ENCODE measurements around the gene ADAMTS13. TPM values are rescaled to one million over a fixed set of nuclear protein-coding genes. Genes with fewer than 3 reads are reported as not detected.

The ADAMTS13 gene
- total and polyA plus RNA-seq, 4 donors, result 6.5 to 13.3 (median 10.4) TPM

GRCh38 chr9:133478851-133479711, 56.9 kb downstream of the ADAMTS13 start, which contains the start of gene SLC2A6:
Gene SLC2A6, minus strand, starts transcription at chr9:133479099. Its CDS starts 40 bp downstream, at chr9:133479059.
- Histone ChIP-seq H3K4me1 (ENCODE audit: control insufficient read depth in 4 of 4, insufficient read depth in 4 of 4, low read length in 3 of 4) (peaks cover 0 to 15% (median 7%) of the 10 kb centered on the region in 4 donors), H3K36me3 (ENCODE audit: control insufficient read depth in 4 of 4, insufficient read depth in 3 of 4, low read depth in 1 of 4, low read length in 3 of 4) (no peaks in the 10 kb centered on the region), H3K27ac (ENCODE audit: low read depth in 1 of 2, low read length in 2 of 2) (peak within 1 kb of the TSS; percentile 36 to 50), H3K4me3 (ENCODE audit: low read depth in 1 of 3, low read length in 3 of 3) (peak within 1 kb of the TSS in 2 of 3 donors; percentile 18 to 52), H3K9ac (ENCODE audit: low read depth in 1 of 2, low read length in 2 of 2) (peak within 1 kb of the TSS in 1 of 2 donors; percentile 38), H3K9me3 (ENCODE audit: control insufficient read depth in 4 of 4, low read length in 3 of 4) (no peaks in the 10 kb centered on the region), H3K27me3 (ENCODE audit: control insufficient read depth in 4 of 4, insufficient read depth in 4 of 4, low read length in 3 of 4) (no peaks in the 10 kb centered on the region)
- DNase-seq (ENCODE audit: low spot score), result peak; percentile 75
- WGBS, result 2% methylated on average over 84 of the region's 84 CpGs
- TF ChIP-seq RAD21 (IDR thresholded peaks at IDR 0.05) (peak in 1 of 2 donors; percentile 23), RXRA (IDR thresholded peaks at IDR 0.05) (no peak)

- Histone ChIP-seq H3K36me3 (ENCODE audit: control insufficient read depth in 4 of 4, insufficient read depth in 3 of 4, low read depth in 1 of 4, low read length in 3 of 4) (no peaks in the 10 kb centered on the region), H3K27me3 (ENCODE audit: control insufficient read depth in 4 of 4, insufficient read depth in 4 of 4, low read length in 3 of 4) (no peaks in the 10 kb centered on the region), H3K4me1 (ENCODE audit: control insufficient read depth in 4 of 4, insufficient read depth in 4 of 4, low read length in 3 of 4) (peaks cover 0 to 14% (median 3%) of the 10 kb centered on the region in 4 donors), H3K27ac (ENCODE audit: low read depth in 1 of 2, low read length in 2 of 2) (no peak overlapping the region), H3K9me3 (ENCODE audit: control insufficient read depth in 4 of 4, low read length in 3 of 4) (no peaks in the 10 kb centered on the region), H3K4me3 (ENCODE audit: low read depth in 1 of 3, low read length in 3 of 3) (no peak overlapping the region), H3K9ac (ENCODE audit: low read depth in 1 of 2, low read length in 2 of 2) (no peak overlapping the region)
- TF ChIP-seq SP1 (IDR thresholded peaks at IDR 0.05) (no peak), MAX (IDR thresholded peaks at IDR 0.05) (no peak), REST (IDR thresholded peaks at IDR 0.05) (no peak)
- DNase-seq (ENCODE audit: low spot score), result no peak
- WGBS, result 83% methylated on average over 9 of the region's 9 CpGs
Observed at GRCh38 chr9:133483611-133484010, 61.4 kb downstream of the ADAMTS13 start.

- no peaks in the 10 kb centered on the region for H3K9me3 ChIP-seq (ENCODE audit: control insufficient read depth in 4 of 4, low read length in 3 of 4)
- H3K4me1 ChIP-seq (ENCODE audit: control insufficient read depth in 4 of 4, insufficient read depth in 4 of 4, low read length in 3 of 4), result peaks cover 0 to 6% (median 1%) of the 10 kb centered on the region in 4 donors
- no peak overlapping the region for H3K4me3 ChIP-seq (ENCODE audit: low read depth in 1 of 3, low read length in 3 of 3)
- no peak for TF ChIP-seq MAX (IDR thresholded peaks at IDR 0.05)
- TF ChIP-seq YY1 (IDR thresholded peaks at IDR 0.05), result no peak
- no peak for TF ChIP-seq RXRA (IDR thresholded peaks at IDR 0.05)
- TF ChIP-seq SP1 (IDR thresholded peaks at IDR 0.05), result no peak
- no peak for TF ChIP-seq FOXA1 (IDR thresholded peaks at IDR 0.05)
- no peaks in the 10 kb centered on the region for H3K36me3 ChIP-seq (ENCODE audit: control insufficient read depth in 4 of 4, insufficient read depth in 3 of 4, low read depth in 1 of 4, low read length in 3 of 4)
- no peak for DNase-seq (ENCODE audit: low spot score)
- 72% methylated on average over 22 of the region's 22 CpGs for WGBS
- no peak overlapping the region for H3K27ac ChIP-seq (ENCODE audit: low read depth in 1 of 2, low read length in 2 of 2)
- no peak overlapping the region for H3K9ac ChIP-seq (ENCODE audit: low read depth in 1 of 2, low read length in 2 of 2)
- H3K27me3 ChIP-seq (ENCODE audit: control insufficient read depth in 4 of 4, insufficient read depth in 4 of 4, low read length in 3 of 4), result no peaks in the 10 kb centered on the region
Observed at GRCh38 chr9:133484671-133485437, 62.7 kb downstream of the ADAMTS13 start.

All from liver (tissue), 9 donors.